SK-N-SH treated with all-trans-retinoic acid at 6 μM for 48 hours (cell line): ENCODE results near the gene KIAA1217.

Experiments
- ARNTL ChIP-seq: fragments of 450-650 bp; formaldehyde crosslinking; IDR thresholded peaks from 2 replicates; pipeline ENCODE4 v1.5.0; 2020; ENCODE audit warnings: low read depth, mild to moderate bottlenecking, moderate library complexity, borderline replicate concordance
- BACH2 ChIP-seq: fragments of 250-450 bp; sonication (Bioruptor Pico); IDR thresholded peaks from 2 replicates; pipeline ENCODE4 v1.9.0; 2021; ENCODE audit warnings: mild to moderate bottlenecking, borderline replicate concordance
- CREB5 ChIP-seq: fragments of 250-450 bp; sonication (Bioruptor Pico); IDR thresholded peaks from 2 replicates; pipeline ENCODE4 v1.5.1; 2020; ENCODE audit warnings: low read depth, mild to moderate bottlenecking, moderate library complexity
- ISL1 ChIP-seq: fragments of 250-450 bp; sonication (Bioruptor Pico); IDR thresholded peaks from 2 replicates; pipeline ENCODE4 v2.1.2; 2022; ENCODE audit warnings: mild to moderate bottlenecking, moderate library complexity
- PATZ1 ChIP-seq: fragments of 250-450 bp; sonication (Bioruptor Pico); IDR thresholded peaks from 2 replicates; pipeline ENCODE4 v1.8.0; 2020; ENCODE audit warnings: mild to moderate bottlenecking, moderate library complexity, borderline replicate concordance
- POU6F1 ChIP-seq: fragments of 250-450 bp; sonication (Bioruptor Pico); IDR thresholded peaks from 2 replicates; pipeline ENCODE4 v1.8.0; 2021; ENCODE audit warnings: low read depth, mild to moderate bottlenecking, moderate library complexity, borderline replicate concordance
- RARB ChIP-seq: fragments of 250-450 bp; sonication (Bioruptor Pico); IDR thresholded peaks from 2 replicates; pipeline ENCODE4 v1.8.0; 2021; ENCODE audit warnings: mild to moderate bottlenecking, moderate library complexity
- SNAI2 ChIP-seq: fragments of 250-450 bp; sonication (Bioruptor Pico); IDR thresholded peaks from 2 replicates; pipeline ENCODE4 v1.5.0; 2020; ENCODE audit warnings: mild to moderate bottlenecking, moderate library complexity
- TCF4 ChIP-seq: fragments of 250-450 bp; sonication (Bioruptor Pico); IDR thresholded peaks from 2 replicates; pipeline ENCODE4 v1.8.0; 2021; ENCODE audit warnings: mild to moderate bottlenecking, moderate library complexity, borderline replicate concordance
- TSHZ2 ChIP-seq: fragments of 250-450 bp; sonication (Bioruptor Pico); IDR thresholded peaks from 2 replicates; pipeline ENCODE4 v1.5.0; 2020; ENCODE audit warnings: mild to moderate bottlenecking, moderate library complexity
- ZC3H10 ChIP-seq: fragments of 250-450 bp; sonication (Bioruptor Pico); IDR thresholded peaks from 2 replicates; pipeline ENCODE4 v1.5.1; 2021; ENCODE audit warnings: mild to moderate bottlenecking, moderate library complexity
- ZFP3 ChIP-seq: fragments of 250-450 bp; sonication (Bioruptor Pico); IDR thresholded peaks from 2 replicates; pipeline ENCODE4 v1.5.0; 2020; ENCODE audit warnings: mild to moderate bottlenecking, moderate library complexity
- ZFP30 ChIP-seq: fragments of 450-650 bp; formaldehyde crosslinking; IDR thresholded peaks from 2 replicates; pipeline ENCODE4 v1.5.0; 2022; ENCODE audit warnings: mild to moderate bottlenecking, moderate library complexity

GRCh38 chr10:24313283-24313682 is 104.3 kb downstream of the KIAA1217 start:
- no peak for TF ChIP-seq PATZ1 (CRISPR knock-in tag)
- no peak for TF ChIP-seq RARB (CRISPR knock-in tag)
- no peak for TF ChIP-seq CREB5 (CRISPR knock-in tag)
- no peak for TF ChIP-seq SNAI2
- TF ChIP-seq TCF4 (CRISPR knock-in tag): no peak
- no peak for TF ChIP-seq ZC3H10 (CRISPR knock-in tag)
- TF ChIP-seq ZFP30 (CRISPR knock-in tag): no peak
- TF ChIP-seq ISL1 (CRISPR knock-in tag): no peak
- no peak for TF ChIP-seq ZFP3 (CRISPR knock-in tag)
- no peak for TF ChIP-seq BACH2 (CRISPR knock-in tag)
- TF ChIP-seq ARNTL: no peak
- TF ChIP-seq POU6F1: no peak
- no peak for TF ChIP-seq TSHZ2 (CRISPR knock-in tag)
